Parathyroid adenoma (tissue), 2 donors: ENCODE measurements around the gene EIF3K.

Experiments
- H2AFZ ChIP-seq: fragments of 300-600 bp; sonication (generic); one replicate; pipeline ENCODE4 v1.7.0; 2017; ENCODE audit warnings: antibody characterized with exemption, mild to moderate bottlenecking
- H3K27ac ChIP-seq: fragments of 300-600 bp; sonication (generic); one replicate; pipeline ENCODE4 v1.7.0; 2017
- H3K27me3 ChIP-seq: fragments of 300-600 bp; sonication (generic); one replicate; pipeline ENCODE4 v1.7.0; 2017; ENCODE audit warnings: low read length; ENCODE audit not compliant: control insufficient read depth, insufficient read depth
- H3K36me3 ChIP-seq: fragments of 300-600 bp; sonication (generic); one replicate; pipeline ENCODE4 v1.7.0; 2017; ENCODE audit warnings: low read length; ENCODE audit not compliant: control insufficient read depth, insufficient read depth
- H3K4me1 ChIP-seq: fragments of 300-600 bp; sonication (generic); one replicate; pipeline ENCODE4 v1.7.0; 2017; ENCODE audit warnings: control low read depth
- H3K4me2 ChIP-seq: fragments of 300-600 bp; sonication (generic); one replicate; pipeline ENCODE4 v1.7.0; 2017; ENCODE audit warnings: low read length
- H3K4me3 ChIP-seq: fragments of 300-600 bp; sonication (generic); one replicate; pipeline ENCODE4 v1.7.0; 2017; ENCODE audit warnings: low read depth, low read length
- H3K79me2 ChIP-seq: fragments of 300-600 bp; sonication (generic); one replicate; pipeline ENCODE4 v1.7.0; 2017; ENCODE audit warnings: control low read depth
- H3K9ac ChIP-seq: fragments of 300-600 bp; sonication (generic); one replicate; pipeline ENCODE4 v1.7.0; 2017; ENCODE audit warnings: mild to moderate bottlenecking
- H3K9me3 ChIP-seq: fragments of 300-600 bp; sonication (generic); one replicate; pipeline ENCODE4 v1.7.0; 2017; ENCODE audit warnings: low read length; ENCODE audit not compliant: control insufficient read depth
- CTCF ChIP-seq: fragments of 300-600 bp; sonication (generic); IDR thresholded peaks from one replicate; pipeline ENCODE4 v1.7.0; 2017; ENCODE audit warnings: antibody characterized with exemption, mild to moderate bottlenecking
- donor health status: primary hyperparathyroidism.

Gene EIF3K

DNA sequence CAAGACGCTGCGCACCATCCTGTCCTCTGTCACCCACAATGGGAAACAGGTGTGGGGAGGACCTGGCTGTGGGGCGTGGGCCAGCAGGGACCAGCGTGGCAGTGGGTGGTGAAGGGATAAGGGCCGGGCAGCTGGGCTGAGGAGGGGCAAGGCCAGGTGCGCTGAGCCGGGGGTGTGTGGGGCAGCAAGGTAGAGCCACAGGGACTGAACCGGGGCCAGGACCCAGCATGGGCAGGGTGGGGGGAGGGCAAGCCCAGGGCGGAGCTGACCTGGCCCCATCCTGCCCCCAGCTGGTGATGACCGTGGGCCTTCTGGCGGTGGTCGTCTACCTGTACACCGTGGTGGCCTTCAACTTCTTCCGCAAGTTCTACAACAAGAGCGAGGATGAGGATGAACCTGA is 38.9 kb upstream of the EIF3K start:
- Histone ChIP-seq H3K4me3 (no peak overlapping the region), H2AFZ (no peak overlapping the region), H3K79me2 (no peaks in the 10 kb centered on the region), H3K4me2 (no peak overlapping the region), H3K9ac (no peak overlapping the region), H3K36me3 (no peaks in the 10 kb centered on the region), H3K9me3 (no peaks in the 10 kb centered on the region), H3K27ac (no peak overlapping the region), H3K4me1 (no peaks in the 10 kb centered on the region), H3K27me3 (no peaks in the 10 kb centered on the region)
- no peak for TF ChIP-seq CTCF

GRCh38 chr19:38583219-38583984 is 35.6 kb upstream of the EIF3K start:
- no peaks in the 10 kb centered on the region for H3K79me2 ChIP-seq
- H3K27me3 ChIP-seq, result no peaks in the 10 kb centered on the region
- TF ChIP-seq CTCF, result no peak
- no peaks in the 10 kb centered on the region for H3K36me3 ChIP-seq
- H3K9me3 ChIP-seq, result no peaks in the 10 kb centered on the region
- no peak overlapping the region for H2AFZ ChIP-seq
- no peaks in the 10 kb centered on the region for H3K4me1 ChIP-seq
- H3K4me2 ChIP-seq, result no peak overlapping the region
- H3K9ac ChIP-seq, result no peak overlapping the region
- no peak overlapping the region for H3K27ac ChIP-seq
- no peak overlapping the region for H3K4me3 ChIP-seq

GRCh38 chr19:38583985-38584305 is 35.0 kb upstream of the EIF3K start:
- H3K4me2 ChIP-seq, result no peak overlapping the region
- H3K9ac ChIP-seq, result no peak overlapping the region
- no peak for TF ChIP-seq CTCF
- no peaks in the 10 kb centered on the region for H3K4me1 ChIP-seq
- no peaks in the 10 kb centered on the region for H3K36me3 ChIP-seq
- no peaks in the 10 kb centered on the region for H3K27me3 ChIP-seq
- no peak overlapping the region for H3K27ac ChIP-seq
- no peak overlapping the region for H2AFZ ChIP-seq
- H3K9me3 ChIP-seq, result no peaks in the 10 kb centered on the region
- H3K4me3 ChIP-seq, result no peak overlapping the region
- H3K79me2 ChIP-seq, result no peaks in the 10 kb centered on the region

DNA sequence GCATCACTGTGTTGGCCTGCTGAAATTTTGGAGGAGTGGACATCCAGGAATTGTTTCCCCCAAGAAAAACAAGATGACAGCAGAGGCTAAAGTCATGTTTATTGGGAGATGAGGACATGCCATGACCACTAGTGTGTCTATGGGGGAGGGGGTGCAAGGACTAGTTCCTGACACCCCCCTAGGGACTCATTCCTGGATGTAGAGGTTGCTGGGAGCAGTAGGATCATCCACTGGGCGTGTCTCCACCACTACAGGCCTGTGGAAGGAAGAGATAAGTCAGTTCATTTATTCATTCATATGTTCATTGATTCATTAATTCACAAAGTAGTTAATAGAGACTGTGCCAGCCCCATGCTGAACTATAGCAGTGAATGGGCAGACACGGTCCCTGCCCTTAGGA is 31.4 kb upstream of the EIF3K start:
- no peak overlapping the region for H3K4me2 ChIP-seq

More for the DNA sequence above, 31.4 kb upstream of the EIF3K start:
- Histone ChIP-seq H3K4me1 (no peaks in the 10 kb centered on the region), H3K79me2 (no peaks in the 10 kb centered on the region), H3K27ac (no peak overlapping the region), H2AFZ (no peak overlapping the region), H3K9ac (no peak overlapping the region), H3K36me3 (no peaks in the 10 kb centered on the region), H3K27me3 (no peaks in the 10 kb centered on the region), H3K9me3 (no peaks in the 10 kb centered on the region), H3K4me3 (no peak overlapping the region)
- no peak for TF ChIP-seq CTCF
